GM18909 (cell line): ENCODE data around the gene CRYZL1.

Source experiments
- ATAC-seq: cut with Tn5 transposase; IDR thresholded peaks from one replicate; pipeline ENCODE4 v1.9.1; 2021; ENCODE audit warnings: mild to moderate bottlenecking; ENCODE audit not compliant: unreplicated experiment, poor library complexity

The CRYZL1 gene

DNA sequence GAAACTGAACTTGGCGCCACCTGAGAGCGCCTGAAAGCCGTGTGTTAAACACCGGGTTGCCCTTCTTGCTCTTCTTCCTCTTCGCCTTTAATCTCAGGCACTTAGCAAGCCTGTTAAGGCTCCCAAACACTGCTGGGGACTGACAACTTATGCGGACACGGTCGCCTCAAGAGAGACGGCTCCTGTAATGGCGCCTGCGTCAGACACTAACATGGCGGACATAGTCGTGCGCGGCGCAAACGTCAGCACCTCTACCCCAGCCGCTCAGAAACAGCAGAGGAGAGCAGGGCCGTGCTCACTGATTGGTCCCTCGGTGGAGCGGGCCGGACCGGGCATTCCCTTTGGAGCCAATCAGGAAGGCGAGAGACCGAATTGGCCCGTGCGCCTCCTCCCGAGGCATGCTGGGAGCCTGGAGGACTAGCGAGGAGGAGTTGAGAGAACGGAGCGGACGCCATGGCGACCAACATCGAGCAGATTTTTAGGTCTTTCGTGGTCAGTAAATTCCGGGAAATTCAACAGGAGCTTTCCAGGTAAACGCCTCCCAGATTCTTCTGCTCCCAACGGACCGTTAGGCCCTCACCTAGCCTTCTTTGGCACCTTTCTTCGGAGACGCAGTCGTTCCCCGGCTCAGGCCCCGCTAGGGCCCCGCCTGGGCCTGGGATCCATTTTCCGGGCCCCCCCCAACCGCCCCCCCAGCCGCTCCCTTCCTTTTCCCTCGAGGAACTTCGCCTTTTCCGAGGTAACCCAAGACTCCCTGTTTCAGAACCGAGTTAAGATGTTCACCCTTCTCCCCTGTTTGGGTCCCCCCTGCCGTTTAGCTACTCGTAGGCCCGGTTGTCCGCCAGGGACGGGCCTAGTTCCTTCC lies 98.7 kb downstream of the CRYZL1 start, which contains the start of gene SON:
SON (plus strand) TSS at position 399 of the 865 bp plus-strand sequence; CDS start at position 454, 55 bp downstream.
- peak; percentile 95 for ATAC-seq

DNA sequence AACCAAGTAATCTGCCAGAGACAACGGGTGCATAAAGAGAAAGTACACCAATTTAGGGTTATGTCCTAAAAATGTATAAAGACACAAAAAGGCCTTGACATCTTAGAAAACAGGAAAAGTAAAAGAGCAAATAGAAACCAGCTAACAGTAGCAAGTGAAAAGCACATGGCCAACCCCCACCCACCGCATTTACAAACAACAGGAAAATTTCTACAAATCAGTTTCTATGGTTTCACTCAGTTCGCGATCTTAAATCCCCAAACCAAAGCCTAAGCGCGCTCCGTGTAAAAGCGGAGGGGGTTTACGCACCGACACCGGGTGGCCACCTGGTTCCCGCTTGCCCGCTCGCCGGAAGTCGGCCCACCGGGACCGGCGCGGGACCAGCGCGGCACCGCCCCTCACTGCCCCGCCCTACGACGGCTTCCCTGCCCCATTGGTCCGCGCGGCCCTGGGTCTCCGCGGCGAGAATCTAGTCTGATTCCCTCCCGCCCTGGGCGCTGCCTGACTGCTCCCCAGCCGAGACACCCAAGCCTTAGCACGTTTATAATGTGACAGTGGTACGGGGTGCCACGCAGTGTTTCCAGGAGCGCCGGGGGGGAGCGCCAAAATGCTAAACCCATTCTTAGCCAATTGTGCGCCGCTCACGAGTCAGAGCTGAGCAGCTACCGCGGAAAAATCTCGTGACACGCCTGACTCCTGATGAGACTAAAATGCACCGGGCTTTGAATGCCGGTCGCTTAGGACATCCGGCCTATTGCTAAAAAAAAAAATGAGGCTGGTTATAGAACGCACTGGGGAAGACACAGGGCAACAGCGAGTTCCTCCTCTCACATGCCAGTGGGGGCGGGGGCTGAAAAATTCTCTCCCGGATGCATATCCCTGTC lies 99.5 kb downstream of the CRYZL1 start, which contains the start of gene GART:
GART (minus strand) TSS at position 362 of the 884 bp plus-strand sequence. CDS start 2,802 bp downstream, outside the sequence.
- peak; percentile 62 for ATAC-seq

DNA sequence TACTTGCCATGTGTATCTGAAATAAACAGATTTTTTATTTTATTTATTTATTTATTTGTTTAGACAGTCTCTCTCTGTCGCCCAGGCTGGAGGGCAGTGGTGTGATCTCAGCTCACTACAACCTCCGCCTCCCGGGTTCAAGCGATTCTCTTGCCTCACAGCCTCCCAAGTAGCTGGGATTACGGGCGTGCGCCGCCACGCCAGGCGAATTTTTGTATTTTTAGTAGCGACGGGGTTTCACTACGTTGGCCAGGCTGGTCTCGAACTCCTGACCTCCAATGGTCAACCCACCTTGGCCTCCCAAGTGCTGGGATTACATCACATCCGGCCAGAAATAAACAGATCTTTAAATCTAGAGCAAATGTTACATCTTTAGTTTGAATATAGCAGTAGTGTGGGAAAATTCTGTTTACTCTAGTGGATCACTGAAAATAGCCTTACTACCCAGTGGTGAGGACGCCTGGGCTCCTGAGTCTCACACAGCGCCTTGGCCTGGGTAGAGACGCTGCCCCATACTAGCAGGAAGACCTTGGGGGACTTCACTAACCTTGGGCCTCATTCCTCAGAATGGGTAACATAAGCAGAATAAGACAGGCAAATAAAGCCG lies 100.3 kb downstream of the CRYZL1 start:
- ATAC-seq, result no peak

GRCh38 chr21:33540711-33541104 lies 100.8 kb downstream of the CRYZL1 start:
- ATAC-seq, result no peak

DNA sequence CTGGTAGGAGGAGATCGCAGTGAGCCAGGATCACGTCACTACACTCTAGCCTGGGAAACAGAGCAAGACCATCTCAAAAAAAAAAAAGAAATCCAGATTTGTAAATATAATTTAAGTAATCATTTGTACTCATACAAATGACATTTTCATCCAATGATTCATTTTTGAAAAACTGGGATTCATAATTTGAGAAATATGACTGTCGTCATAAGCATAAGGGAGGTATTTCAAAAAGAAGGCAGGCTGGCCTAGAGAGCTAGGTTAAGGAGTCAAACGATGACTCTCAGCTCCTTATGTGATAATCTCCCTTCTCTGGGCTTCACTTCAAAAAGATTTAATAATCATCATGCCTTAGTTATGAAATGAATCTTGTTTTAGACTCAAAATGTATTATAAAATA lies 101.9 kb downstream of the CRYZL1 start:
- no peak for ATAC-seq
